HG03378 (cell line): Measurements from ENCODE around the gene PTPRE.
"Not testable (repeated sequence)": the region's sequence is repeated elsewhere in the genome, so short reads cannot be mapped to it uniquely, and the experiment has no call there.

Experiments
- ATAC-seq: cut with Tn5 transposase; IDR thresholded peaks from one replicate; pipeline ENCODE4 v1.9.1; 2021; ENCODE audit warnings: mild to moderate bottlenecking, moderate library complexity; ENCODE audit not compliant: unreplicated experiment

Gene PTPRE

GRCh38 chr10:128086003-128086863 is 179.3 kb downstream of the PTPRE start:
- no peak for ATAC-seq

- ATAC-seq, result no peak
These were observed 180.4 kb downstream of the PTPRE start for GRCh38 chr10:128087146-128087883.

GRCh38 chr10:128087884-128088709 is 181.2 kb downstream of the PTPRE start:
- no peak for ATAC-seq

GRCh38 chr10:128091636-128092210 is 184.8 kb downstream of the PTPRE start:
- ATAC-seq, result no peak

GRCh38 chr10:128092454-128092853 is 185.6 kb downstream of the PTPRE start:
- no peak for ATAC-seq

- ATAC-seq, result not testable (repeated sequence)
These were observed 187.7 kb downstream of the PTPRE start for GRCh38 chr10:128094596-128094995.

GRCh38 chr10:128095027-128095752 is 188.3 kb downstream of the PTPRE start:
- peak; percentile 61 for ATAC-seq

GRCh38 chr10:128095753-128096469 is 189.0 kb downstream of the PTPRE start:
- ATAC-seq, result no peak

- no peak for ATAC-seq
These were observed 189.7 kb downstream of the PTPRE start for GRCh38 chr10:128096486-128097199.

- no peak for ATAC-seq
These were observed 190.9 kb downstream of the PTPRE start for GRCh38 chr10:128097783-128098182.

GRCh38 chr10:128098631-128099030 is 191.7 kb downstream of the PTPRE start:
- no peak for ATAC-seq

GRCh38 chr10:128099901-128100300 is 193.0 kb downstream of the PTPRE start:
- ATAC-seq, result no peak

- no peak for ATAC-seq
These were observed 195.0 kb downstream of the PTPRE start for GRCh38 chr10:128101901-128102300.

GRCh38 chr10:128102480-128103228 is 195.8 kb downstream of the PTPRE start:
- ATAC-seq, result no peak

- ATAC-seq, result no peak
These were observed 196.4 kb downstream of the PTPRE start for GRCh38 chr10:128103229-128103714.

- ATAC-seq, result no peak
These were observed 198.5 kb downstream of the PTPRE start for GRCh38 chr10:128105383-128105782.

- no peak for ATAC-seq
These were observed 202.8 kb downstream of the PTPRE start for GRCh38 chr10:128109707-128110106.

- ATAC-seq, result no peak
These were observed 203.4 kb downstream of the PTPRE start for GRCh38 chr10:128110339-128110738.
